WTC11 (cell line): Measurements from ENCODE around the gene MTUS2. TPM values are rescaled to one million over a fixed set of nuclear protein-coding genes. Genes with fewer than 3 reads are reported as not detected.

Experiments used
- ATAC-seq: fragments of 200-7000 bp; cut with Tn5 transposase; 2 replicates; pipeline ENCODE4 v1.10.0; 2021; ENCODE audit warnings: mild to moderate bottlenecking, moderate library complexity
- CTCF ChIA-PET: fragments of 300-600 bp; sonication (Branson Sonifier 250); formaldehyde crosslinking; loops from one replicate; lab custom pipeline; 2021; ENCODE audit warnings: antibody characterized with exemption; lab: Charles Lee
- POLR2A ChIA-PET: fragments of 350-600 bp; sonication (Branson Sonifier 250); formaldehyde crosslinking; loops from one replicate; lab custom pipeline; 2021; ENCODE audit warnings: antibody characterized with exemption; lab: Charles Lee
- DNase-seq: peaks from one replicate; pipeline ENCODE4 v3.0.0; 2021; ENCODE audit warnings: low spot score
- H3K27ac Mint-ChIP-seq: 2 replicates; pipeline ENCODE4 v1.8.0; 2021; ENCODE audit warnings: mixed read lengths
- H3K27me3 Mint-ChIP-seq: 2 replicates; pipeline ENCODE4 v1.8.0; 2021; ENCODE audit warnings: low read depth, mild to moderate bottlenecking, moderate library complexity, mixed read lengths
- H3K36me3 Mint-ChIP-seq: 2 replicates; pipeline ENCODE4 v1.8.0; 2021; ENCODE audit warnings: mixed read lengths
- H3K4me1 Mint-ChIP-seq: 2 replicates; pipeline ENCODE4 v1.8.0; 2022; ENCODE audit warnings: mixed read lengths
- H3K4me3 Mint-ChIP-seq: 2 replicates; pipeline ENCODE4 v1.8.0; 2021; ENCODE audit warnings: mild to moderate bottlenecking, moderate library complexity, mixed read lengths
- H3K9me3 Mint-ChIP-seq: 2 replicates; pipeline ENCODE4 v1.8.0; 2021; ENCODE audit warnings: mixed read lengths
- AFF4 ChIP-seq: sonication (generic); formaldehyde crosslinking; IDR thresholded peaks from 2 replicates; pipeline ENCODE4 v1.8.1; 2023; ENCODE audit warnings: mild to moderate bottlenecking, missing genetic modification reagents, borderline replicate concordance
- ATF3 ChIP-seq: sonication (generic); formaldehyde crosslinking; conservative IDR thresholded peaks from 2 replicates; pipeline ENCODE4 v1.8.1; 2022; ENCODE audit warnings: mild to moderate bottlenecking, missing genetic modification reagents
- ETV6 ChIP-seq: sonication (generic); formaldehyde crosslinking; IDR thresholded peaks from 2 replicates; pipeline ENCODE4 v1.8.1; 2022; ENCODE audit warnings: mild to moderate bottlenecking, missing genetic modification reagents
- FOXK1 ChIP-seq: sonication (generic); formaldehyde crosslinking; IDR thresholded peaks from 2 replicates; pipeline ENCODE4 v1.8.0; 2022; ENCODE audit warnings: mild to moderate bottlenecking, moderate library complexity, missing genetic modification reagents
- HMGXB4 ChIP-seq: sonication (generic); formaldehyde crosslinking; IDR thresholded peaks from 2 replicates; pipeline ENCODE4 v1.8.1; 2023; ENCODE audit warnings: mild to moderate bottlenecking, moderate library complexity, missing genetic modification reagents
- IRF1 ChIP-seq: sonication (generic); formaldehyde crosslinking; IDR thresholded peaks from 2 replicates; pipeline ENCODE4 v1.8.0; 2023; ENCODE audit warnings: missing genetic modification reagents
- JUN ChIP-seq: sonication (generic); formaldehyde crosslinking; IDR thresholded peaks from 2 replicates; pipeline ENCODE4 v1.8.0; 2023; ENCODE audit warnings: mild to moderate bottlenecking, missing genetic modification reagents
- KAT7 ChIP-seq: sonication (generic); formaldehyde crosslinking; IDR thresholded peaks from 2 replicates; pipeline ENCODE4 v1.8.1; 2023; ENCODE audit warnings: missing genetic modification reagents, mild to moderate bottlenecking, borderline replicate concordance
- MLX ChIP-seq: sonication (generic); formaldehyde crosslinking; IDR thresholded peaks from 2 replicates; pipeline ENCODE4 v1.8.1; 2023; ENCODE audit warnings: mild to moderate bottlenecking, missing genetic modification reagents, moderate library complexity
- NFATC4 ChIP-seq: fragments of 250-450 bp; sonication (Bioruptor Pico); IDR thresholded peaks from 2 replicates; pipeline ENCODE4 v1.9.0; 2021; ENCODE audit warnings: mild to moderate bottlenecking
- NFE2L1 ChIP-seq: sonication (generic); formaldehyde crosslinking; IDR thresholded peaks from 2 replicates; pipeline ENCODE4 v1.8.1; 2023; ENCODE audit warnings: missing genetic modification reagents
- NR3C1 ChIP-seq: sonication (generic); formaldehyde crosslinking; conservative IDR thresholded peaks from 2 replicates; pipeline ENCODE4 v1.8.1; 2023; ENCODE audit warnings: low read depth, mild to moderate bottlenecking, missing genetic modification reagents
- PRDM15 ChIP-seq: sonication (generic); formaldehyde crosslinking; IDR thresholded peaks from 2 replicates; pipeline ENCODE4 v1.8.0; 2022; ENCODE audit warnings: missing genetic modification reagents
- PREB ChIP-seq: sonication (generic); formaldehyde crosslinking; IDR thresholded peaks from 2 replicates; pipeline ENCODE4 v1.8.1; 2022; ENCODE audit warnings: mild to moderate bottlenecking, missing genetic modification reagents, moderate library complexity, borderline replicate concordance
- TCF7 ChIP-seq: sonication (generic); formaldehyde crosslinking; IDR thresholded peaks from 2 replicates; pipeline ENCODE4 v1.8.0; 2022; ENCODE audit warnings: mild to moderate bottlenecking, low read depth, missing genetic modification reagents, moderate library complexity
- ZNF317 ChIP-seq: sonication (generic); formaldehyde crosslinking; IDR thresholded peaks from 2 replicates; pipeline ENCODE4 v1.8.1; 2023; ENCODE audit warnings: low read depth, mild to moderate bottlenecking, moderate library complexity, missing genetic modification reagents, borderline replicate concordance
- ZNF416 ChIP-seq: fragments of 250-450 bp; sonication (Bioruptor Pico); IDR thresholded peaks from 2 replicates; pipeline ENCODE4 v1.9.0; 2021; ENCODE audit warnings: mild to moderate bottlenecking, inconsistent platforms
- ZNF423 ChIP-seq: fragments of 250-450 bp; sonication (Bioruptor Pico); IDR thresholded peaks from 2 replicates; pipeline ENCODE4 v2.1.2; 2022; ENCODE audit warnings: mild to moderate bottlenecking, moderate library complexity
- ZSCAN18 ChIP-seq: fragments of 250-450 bp; sonication (Bioruptor Pico); IDR thresholded peaks from 2 replicates; pipeline ENCODE4 v2.1.2; 2022; ENCODE audit warnings: mild to moderate bottlenecking, moderate library complexity
- total RNA-seq: library from RNA; stranded (reverse); gene quantifications from 3 replicates; pipeline ENCODE4 v1.2.3, GENCODE V29; 2021

The MTUS2 gene
- total RNA-seq, 1 experiment from 2014 or later, result 0.22 TPM

GRCh38 chr13:28822151-28822550, 2.0 kb downstream of the MTUS2 start (continued):
- no peak for TF ChIP-seq AFF4 (CRISPR knock-in tag)

- no peak for ATAC-seq
- ChIA-PET CTCF (interaction anchor here (0.7 kb wide), 1 partner anchor 26 kb away, joined by 3 read pairs; no protein-coding TSS in a partner anchor), POLR2A (no interaction called here)
- DNase-seq, result no peak
- Mint-ChIP-seq H3K9me3 (peaks cover 22% of the 10 kb centered on the region), H3K4me3 (no peak overlapping the region), H3K4me1 (peaks cover 8% of the 10 kb centered on the region; the same call in 1 of the 2 replicates), H3K27me3 (peaks cover 72% of the 10 kb centered on the region), H3K36me3 (peaks cover 8% of the 10 kb centered on the region), H3K27ac (no peak overlapping the region)
- TF ChIP-seq PRDM15 (no peak), ZNF423 (CRISPR knock-in tag) (no peak), ZNF416 (CRISPR knock-in tag) (no peak), MLX (no peak), TCF7 (CRISPR knock-in tag) (no peak), PREB (no peak)
These were observed 2.7 kb downstream of the MTUS2 start for GRCh38 chr13:28822801-28823200.

- no peak for DNase-seq
- ChIA-PET CTCF (interaction anchor here (0.8 to 1.0 kb wide), 2 partner anchors 8 to 10 kb away, joined by 3 to 4 read pairs; no protein-coding TSS in a partner anchor), POLR2A (no interaction called here)
- Mint-ChIP-seq H3K4me1 (peaks cover 3% of the 10 kb centered on the region; the same call in 1 of the 2 replicates), H3K9me3 (peaks cover 46% of the 10 kb centered on the region), H3K27ac (no peak overlapping the region), H3K36me3 (peaks cover 25% of the 10 kb centered on the region), H3K27me3 (peaks cover 62% of the 10 kb centered on the region), H3K4me3 (no peak overlapping the region)
- no peak for ATAC-seq
- TF ChIP-seq ZSCAN18 (CRISPR knock-in tag) (no peak), ZNF317 (CRISPR knock-in tag) (no peak), FOXK1 (no peak), JUN (CRISPR knock-in tag) (no peak), HMGXB4 (no peak), NFE2L1 (CRISPR knock-in tag) (no peak), IRF1 (no peak), ETV6 (CRISPR knock-in tag) (no peak), NFATC4 (CRISPR knock-in tag) (no peak), ATF3 (CRISPR knock-in tag) (no peak), KAT7 (CRISPR knock-in tag) (no peak), NR3C1 (CRISPR knock-in tag) (no peak), TCF7 (CRISPR knock-in tag) (no peak)
These were observed 5.2 kb downstream of the MTUS2 start for GRCh38 chr13:28825379-28825778.
